ENCODE results near the gene MSI2.

The MSI2 gene

GRCh38 chr17:57692770-57693169 is 436.4 kb downstream of the MSI2 start:
- no peak for DNase-seq (ENCODE audit: low spot score in 2 of 2)
- H3K27ac Mint-ChIP-seq, result no peak overlapping the region
- ATAC-seq (ENCODE audit: low read depth), result no peak
- peaks cover 14% of the 10 kb centered on the region for H3K36me3 Mint-ChIP-seq
- H3K9me3 Mint-ChIP-seq, result peaks cover 13% of the 10 kb centered on the region
- no peaks in the 10 kb centered on the region for H3K27me3 Mint-ChIP-seq
- peaks cover 4% of the 10 kb centered on the region for H3K4me1 Mint-ChIP-seq
- no peak overlapping the region for H3K4me3 Mint-ChIP-seq

GRCh38 chr17:57694051-57694450 is 437.7 kb downstream of the MSI2 start:
- no peaks in the 10 kb centered on the region for H3K27me3 Mint-ChIP-seq
- H3K36me3 Mint-ChIP-seq, result peaks cover 14% of the 10 kb centered on the region
- H3K4me3 Mint-ChIP-seq, result no peak overlapping the region
- H3K27ac Mint-ChIP-seq, result no peak overlapping the region
- no peak for ATAC-seq (ENCODE audit: low read depth)
- H3K9me3 Mint-ChIP-seq, result peaks cover 13% of the 10 kb centered on the region
- H3K4me1 Mint-ChIP-seq, result peaks cover 4% of the 10 kb centered on the region
- DNase-seq (ENCODE audit: low spot score in 2 of 2), result no peak

GRCh38 chr17:57696050-57696449 is 439.7 kb downstream of the MSI2 start:
- Mint-ChIP-seq H3K9me3 (peaks cover 12% of the 10 kb centered on the region), H3K27ac (no peak overlapping the region), H3K36me3 (peaks cover 13% of the 10 kb centered on the region), H3K4me1 (peaks cover 4% of the 10 kb centered on the region), H3K27me3 (no peaks in the 10 kb centered on the region), H3K4me3 (no peak overlapping the region)
- ATAC-seq (ENCODE audit: low read depth) (no peak), DNase-seq (ENCODE audit: low spot score in 2 of 2) (no peak)

GRCh38 chr17:57697197-57697596 is 440.9 kb downstream of the MSI2 start:
- Mint-ChIP-seq H3K27me3 (no peaks in the 10 kb centered on the region), H3K9me3 (peaks cover 9% of the 10 kb centered on the region), H3K36me3 (peaks cover 11% of the 10 kb centered on the region), H3K4me1 (peaks cover 4% of the 10 kb centered on the region), H3K27ac (no peak overlapping the region), H3K4me3 (no peak overlapping the region)
- no peak for ATAC-seq (ENCODE audit: low read depth)
- no peak for DNase-seq (ENCODE audit: low spot score in 2 of 2)

- no peak overlapping the region for H3K4me3 Mint-ChIP-seq
- H3K27ac Mint-ChIP-seq, result no peak overlapping the region
- H3K27me3 Mint-ChIP-seq, result no peaks in the 10 kb centered on the region
- DNase-seq (ENCODE audit: low spot score in 2 of 2) (no peak), ATAC-seq (ENCODE audit: low read depth) (no peak)
- H3K9me3 Mint-ChIP-seq, result peaks cover 5% of the 10 kb centered on the region
- H3K4me1 Mint-ChIP-seq, result no peaks in the 10 kb centered on the region
- peaks cover 6% of the 10 kb centered on the region for H3K36me3 Mint-ChIP-seq
Observed at GRCh38 chr17:57697891-57698711, 441.8 kb downstream of the MSI2 start.

GRCh38 chr17:57699751-57700219 is 443.5 kb downstream of the MSI2 start:
- DNase-seq (ENCODE audit: low spot score in 2 of 2), result no peak
- no peak overlapping the region for H3K27ac Mint-ChIP-seq
- H3K9me3 Mint-ChIP-seq, result peaks cover 2% of the 10 kb centered on the region
- no peak overlapping the region for H3K4me3 Mint-ChIP-seq
- no peaks in the 10 kb centered on the region for H3K27me3 Mint-ChIP-seq
- no peaks in the 10 kb centered on the region for H3K4me1 Mint-ChIP-seq
- peaks cover 3% of the 10 kb centered on the region for H3K36me3 Mint-ChIP-seq
- no peak for ATAC-seq (ENCODE audit: low read depth)

GRCh38 chr17:57701124-57701523 is 444.8 kb downstream of the MSI2 start:
- H3K4me3 Mint-ChIP-seq, result no peak overlapping the region
- H3K27me3 Mint-ChIP-seq, result no peaks in the 10 kb centered on the region
- H3K36me3 Mint-ChIP-seq, result no peaks in the 10 kb centered on the region
- no peak for DNase-seq (ENCODE audit: low spot score in 2 of 2)
- H3K9me3 Mint-ChIP-seq, result no peaks in the 10 kb centered on the region
- H3K4me1 Mint-ChIP-seq, result no peaks in the 10 kb centered on the region
- no peak for ATAC-seq (ENCODE audit: low read depth)
- no peak overlapping the region for H3K27ac Mint-ChIP-seq

- no peak overlapping the region for H3K27ac Mint-ChIP-seq
- no peak for DNase-seq (ENCODE audit: low spot score in 2 of 2)
- no peaks in the 10 kb centered on the region for H3K4me1 Mint-ChIP-seq
- no peaks in the 10 kb centered on the region for H3K9me3 Mint-ChIP-seq
- H3K36me3 Mint-ChIP-seq, result no peaks in the 10 kb centered on the region
- no peak overlapping the region for H3K4me3 Mint-ChIP-seq
- ATAC-seq (ENCODE audit: low read depth), result no peak
- no peaks in the 10 kb centered on the region for H3K27me3 Mint-ChIP-seq
Observed at GRCh38 chr17:57703273-57703672, 446.9 kb downstream of the MSI2 start.

GRCh38 chr17:57704448-57704847 is 448.1 kb downstream of the MSI2 start:
- ATAC-seq (ENCODE audit: low read depth) (no peak), DNase-seq (ENCODE audit: low spot score in 2 of 2) (no peak)
- Mint-ChIP-seq H3K27me3 (no peaks in the 10 kb centered on the region), H3K4me3 (no peak overlapping the region), H3K9me3 (no peaks in the 10 kb centered on the region), H3K36me3 (no peaks in the 10 kb centered on the region), H3K27ac (no peak overlapping the region), H3K4me1 (no peaks in the 10 kb centered on the region)

GRCh38 chr17:57705921-57706695 is 449.8 kb downstream of the MSI2 start:
- H3K27me3 Mint-ChIP-seq, result no peaks in the 10 kb centered on the region
- peaks cover 2% of the 10 kb centered on the region for H3K9me3 Mint-ChIP-seq
- DNase-seq (ENCODE audit: low spot score in 2 of 2) (no peak), ATAC-seq (ENCODE audit: low read depth) (no peak)
- no peaks in the 10 kb centered on the region for H3K4me1 Mint-ChIP-seq
- H3K36me3 Mint-ChIP-seq, result peaks cover 5% of the 10 kb centered on the region
- H3K4me3 Mint-ChIP-seq, result no peak overlapping the region
- H3K27ac Mint-ChIP-seq, result no peak overlapping the region

- Mint-ChIP-seq H3K9me3 (peaks cover 2% of the 10 kb centered on the region), H3K4me3 (no peak overlapping the region), H3K27ac (no peak overlapping the region), H3K4me1 (no peaks in the 10 kb centered on the region), H3K36me3 (peaks cover 8% of the 10 kb centered on the region), H3K27me3 (no peaks in the 10 kb centered on the region)
- ATAC-seq (ENCODE audit: low read depth) (no peak), DNase-seq (ENCODE audit: low spot score in 2 of 2) (no peak)
Observed at GRCh38 chr17:57706761-57707160, 450.4 kb downstream of the MSI2 start.

- ATAC-seq (ENCODE audit: low read depth) (no peak), DNase-seq (ENCODE audit: low spot score in 2 of 2) (no peak)
- peaks cover 8% of the 10 kb centered on the region for H3K36me3 Mint-ChIP-seq
- H3K4me3 Mint-ChIP-seq, result no peak overlapping the region
- no peaks in the 10 kb centered on the region for H3K27me3 Mint-ChIP-seq
- H3K9me3 Mint-ChIP-seq, result peaks cover 2% of the 10 kb centered on the region
- no peaks in the 10 kb centered on the region for H3K4me1 Mint-ChIP-seq
- H3K27ac Mint-ChIP-seq, result no peak overlapping the region
Observed at GRCh38 chr17:57707892-57708291, 451.6 kb downstream of the MSI2 start.

GRCh38 chr17:57708410-57708809 is 452.1 kb downstream of the MSI2 start:
- Mint-ChIP-seq H3K27ac (no peak overlapping the region), H3K4me1 (no peaks in the 10 kb centered on the region)

GRCh38 chr17:57713140-57713539 is 456.8 kb downstream of the MSI2 start:
- Mint-ChIP-seq H3K4me3 (no peak overlapping the region), H3K27ac (no peak overlapping the region), H3K4me1 (no peaks in the 10 kb centered on the region), H3K27me3 (peaks cover 25% of the 10 kb centered on the region), H3K9me3 (peaks cover 2% of the 10 kb centered on the region), H3K36me3 (peaks cover 8% of the 10 kb centered on the region)
- DNase-seq (ENCODE audit: low spot score in 2 of 2), result no peak
- ATAC-seq (ENCODE audit: low read depth), result no peak

More at GRCh38 chr17:57708410-57708809, 452.1 kb downstream of the MSI2 start:
- ATAC-seq (ENCODE audit: low read depth) (no peak), DNase-seq (ENCODE audit: low spot score in 2 of 2) (no peak)
- Mint-ChIP-seq H3K36me3 (peaks cover 8% of the 10 kb centered on the region), H3K27me3 (peaks cover 2% of the 10 kb centered on the region), H3K4me3 (no peak overlapping the region), H3K9me3 (peaks cover 2% of the 10 kb centered on the region)

Measured in memory B cell (primary cell).